Smooth muscle cell (in vitro differentiated cells): ENCODE results near the gene BRF1. TPM values are rescaled to one million over a fixed set of nuclear protein-coding genes. Genes with fewer than 3 reads are reported as not detected.
"Not testable (repeated sequence)": the region's sequence is repeated elsewhere in the genome, so short reads cannot be mapped to it uniquely, and the experiment has no call there.

Source experiments
- DNase-seq: peaks from one replicate; lab custom pipeline; 2025; ENCODE audit not compliant: unreplicated experiment; lab: John Stamatoyannopoulos, UW
- H2AFZ ChIP-seq: fragments of 200-600 bp; sonication (generic); 2 replicates; pipeline ENCODE4 v1.6.0; 2016; ENCODE audit warnings: antibody characterized with exemption, low read depth, mild to moderate bottlenecking
- H3F3A ChIP-seq: fragments of 200-600 bp; sonication (generic); 2 replicates; pipeline ENCODE4 v1.6.0; 2017; ENCODE audit warnings: antibody characterized with exemption, low read depth
- H3K27ac ChIP-seq: fragments of 200-600 bp; sonication (generic); 2 replicates; pipeline ENCODE4 v1.5.1; 2016; ENCODE audit warnings: low read depth, mild to moderate bottlenecking
- H3K27me3 ChIP-seq: fragments of 200-600 bp; sonication (generic); 2 replicates; pipeline ENCODE4 v1.6.1; 2016; ENCODE audit warnings: low read depth, mild to moderate bottlenecking
- H3K36me3 ChIP-seq: fragments of 200-600 bp; sonication (generic); 2 replicates; pipeline ENCODE4 v1.5.1; 2016; ENCODE audit warnings: low read depth
- H3K4me1 ChIP-seq: fragments of 200-600 bp; sonication (generic); 2 replicates; pipeline ENCODE4 v1.5.1; 2016; ENCODE audit warnings: low read depth
- H3K4me2 ChIP-seq: fragments of 200-600 bp; sonication (generic); 2 replicates; pipeline ENCODE4 v1.6.0; 2016; ENCODE audit warnings: mild to moderate bottlenecking
- H3K4me3 ChIP-seq: fragments of 200-600 bp; sonication (generic); 2 replicates; pipeline ENCODE4 v1.5.1; 2016; ENCODE audit warnings: mild to moderate bottlenecking
- H3K79me2 ChIP-seq: fragments of 200-600 bp; sonication (generic); 2 replicates; pipeline ENCODE4 v1.6.0; 2016; ENCODE audit warnings: low read depth, mild to moderate bottlenecking
- H3K9ac ChIP-seq: fragments of 200-600 bp; sonication (generic); 2 replicates; pipeline ENCODE4 v1.6.0; 2016; ENCODE audit warnings: low read depth
- H3K9me3 ChIP-seq: fragments of 200-600 bp; sonication (generic); replicated peaks from 2 replicates; pipeline ENCODE4 v1.5.1; 2016; ENCODE audit warnings: low read depth
- H4K20me1 ChIP-seq: fragments of 200-600 bp; sonication (generic); 2 replicates; pipeline ENCODE4 v1.6.0; 2016; ENCODE audit warnings: low read depth
- CTCF ChIP-seq: fragments of 200-600 bp; sonication (generic); IDR thresholded peaks from 2 replicates; pipeline ENCODE4 v1.5.1; 2017; ENCODE audit warnings: borderline replicate concordance, mild to moderate bottlenecking, antibody characterized with exemption; ENCODE audit not compliant: insufficient read depth, poor library complexity, severe bottlenecking
- WGBS: methylation state at CpG from one replicate; pipeline ENCODE4 v1.1.7; 2016; ENCODE audit warnings: low lambda C conversion rate; 5-methylcytosine and 5-hydroxymethylcytosine counted together
- polyA plus RNA-seq: library from polyadenylated mRNA; unstranded; fragments of >200 nt; fragmentation: Nextera tagmentation; extraction: Ambion mirVana; gene quantifications from 2 replicates; pipeline ENCODE4 v1.2.1, GENCODE V29; 2016
- total RNA-seq: library from RNA; depleted of rRNA; stranded (reverse); fragments of >200 nt; gene quantifications from 2 replicates; pipeline ENCODE4 v1.2.3, GENCODE V29; 2014

Gene BRF1
- total and polyA plus RNA-seq, 2 experiments from 2014 or later: 12.5 to 15.9 TPM

DNA sequence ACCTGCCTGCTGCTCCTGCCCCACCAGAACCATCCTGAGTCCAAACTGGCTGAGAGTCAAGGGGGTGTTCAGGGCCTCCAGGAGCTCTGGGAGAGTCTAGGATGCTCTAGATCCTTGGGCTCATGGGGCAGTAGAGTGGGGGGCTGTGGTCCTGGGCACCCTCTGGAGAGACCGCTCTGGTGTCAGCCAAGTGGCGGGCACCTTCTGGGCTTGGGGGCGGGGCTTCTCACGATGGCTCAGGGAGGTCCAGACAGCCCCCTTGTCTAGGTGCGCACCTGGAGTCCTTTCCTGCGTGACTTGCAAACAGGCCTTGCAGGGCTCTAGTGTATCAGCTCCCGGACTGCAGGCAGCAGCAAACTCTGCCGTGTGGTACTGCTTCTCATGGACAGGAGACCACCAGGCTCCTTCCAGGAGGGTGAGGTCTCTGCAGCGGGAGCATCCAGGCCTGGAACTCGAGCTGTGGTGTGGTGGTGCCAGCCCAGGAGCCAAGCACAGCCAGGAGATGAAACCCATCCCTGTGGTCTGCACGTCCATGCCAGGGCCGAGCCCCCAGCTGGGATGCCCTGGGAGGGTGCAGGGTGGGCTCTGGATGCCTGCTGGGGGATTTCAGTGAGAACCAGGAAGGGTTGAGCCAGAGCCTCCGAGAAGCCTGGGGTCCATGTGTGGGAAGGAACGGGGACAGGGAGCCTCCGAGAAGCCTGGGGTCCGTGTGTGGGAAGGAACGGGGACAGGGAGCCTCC, 28.8 kb upstream of the BRF1 start:
- H3K27me3 ChIP-seq: no peaks in the 10 kb centered on the region
- peaks cover 89% of the 10 kb centered on the region for H4K20me1 ChIP-seq
- H3K79me2 ChIP-seq: peaks cover 42% of the 10 kb centered on the region
- H3K4me1 ChIP-seq: peaks cover 13% of the 10 kb centered on the region
- no peak overlapping the region for H3K27ac ChIP-seq
- H3K36me3 ChIP-seq: no peaks in the 10 kb centered on the region
- 96% methylated on average over 17 of the region's 17 CpGs for WGBS
- H3K9ac ChIP-seq: no peak overlapping the region
- no peak for TF ChIP-seq CTCF
- no peak for DNase-seq
- no peaks in the 10 kb centered on the region for H3F3A ChIP-seq
- no peaks in the 10 kb centered on the region for H3K9me3 ChIP-seq
- no peak overlapping the region for H3K4me2 ChIP-seq
- no peak overlapping the region for H3K4me3 ChIP-seq
- H2AFZ ChIP-seq: no peak overlapping the region

GRCh38 chr14:105328678-105329390, 28.0 kb upstream of the BRF1 start:
- H3K36me3 ChIP-seq: no peaks in the 10 kb centered on the region
- no peaks in the 10 kb centered on the region for H3F3A ChIP-seq
- H3K4me3 ChIP-seq: no peak overlapping the region
- peaks cover 89% of the 10 kb centered on the region for H4K20me1 ChIP-seq
- DNase-seq: no peak
- H3K4me1 ChIP-seq: peaks cover 13% of the 10 kb centered on the region
- no peaks in the 10 kb centered on the region for H3K27me3 ChIP-seq
- WGBS: 93% methylated on average over 14 of the region's 15 CpGs
- H3K9ac ChIP-seq: no peak overlapping the region
- no peak for TF ChIP-seq CTCF
- no peak overlapping the region for H2AFZ ChIP-seq
- H3K9me3 ChIP-seq: no peaks in the 10 kb centered on the region
- no peak overlapping the region for H3K4me2 ChIP-seq
- H3K27ac ChIP-seq: no peak overlapping the region
- peaks cover 49% of the 10 kb centered on the region for H3K79me2 ChIP-seq

DNA sequence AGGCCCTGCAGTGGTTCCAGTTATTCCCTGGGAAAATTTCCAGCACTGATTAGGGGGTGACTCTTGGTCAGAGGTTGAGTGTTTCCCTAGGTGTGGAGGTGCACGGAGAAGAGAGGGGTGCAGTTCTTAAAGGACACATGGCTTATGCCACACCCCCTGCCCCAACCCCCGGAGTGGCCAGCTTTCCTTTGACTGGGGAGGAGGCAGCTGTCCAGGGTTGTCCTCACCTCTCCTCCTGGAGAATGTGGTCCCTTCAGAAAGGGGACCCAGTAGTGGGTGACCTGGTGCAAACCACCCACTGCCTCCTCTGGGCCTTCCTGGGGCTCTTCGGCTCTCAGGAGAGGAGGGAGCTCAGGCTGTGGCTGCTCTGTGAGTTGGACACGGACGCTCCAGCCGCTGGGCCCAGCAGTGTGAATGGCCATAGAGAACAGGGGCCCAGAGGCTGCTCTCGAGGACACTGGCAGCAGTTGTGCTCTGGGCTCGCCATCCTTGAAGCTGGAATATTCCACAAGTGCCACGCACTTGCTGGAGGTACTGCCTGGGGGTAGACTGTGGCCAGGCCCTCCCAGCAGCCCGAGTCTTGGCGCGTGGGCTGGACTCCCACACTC, 27.4 kb upstream of the BRF1 start:
- Histone ChIP-seq H3F3A (no peaks in the 10 kb centered on the region), H4K20me1 (peaks cover 89% of the 10 kb centered on the region), H2AFZ (no peak overlapping the region), H3K9me3 (no peaks in the 10 kb centered on the region), H3K27me3 (no peaks in the 10 kb centered on the region), H3K36me3 (no peaks in the 10 kb centered on the region), H3K9ac (no peak overlapping the region), H3K79me2 (peaks cover 51% of the 10 kb centered on the region), H3K27ac (no peak overlapping the region), H3K4me1 (peaks cover 13% of the 10 kb centered on the region), H3K4me2 (no peak overlapping the region), H3K4me3 (no peak overlapping the region)
- 96% methylated on average over 12 of the region's 12 CpGs for WGBS
- DNase-seq: no peak
- no peak for TF ChIP-seq CTCF

- not testable (repeated sequence) for H3K4me3 ChIP-seq, H3K9ac ChIP-seq, H3F3A ChIP-seq, DNase-seq, H3K36me3 ChIP-seq, H3K4me2 ChIP-seq, H3K9me3 ChIP-seq, H3K27ac ChIP-seq, H2AFZ ChIP-seq, H3K27me3 ChIP-seq
- WGBS: 85% methylated on average over 17 of the region's 17 CpGs
- Histone ChIP-seq H3K79me2 (peaks cover 55% of the 10 kb centered on the region), H3K4me1 (peaks cover 13% of the 10 kb centered on the region), H4K20me1 (peaks cover 89% of the 10 kb centered on the region)
Measured at GRCh38 chr14:105327695-105328045, 26.9 kb upstream of the BRF1 start.
